Activated effector memory CD4-positive, alpha-beta T cell treated with Interleukin-2 at 50 U/mL for 16 hours (primary cell): ENCODE measurements around the gene NADK.
A peak's percentile ranks its signal among the peaks of the same experiment; 100 is the strongest.
"Not testable (repeated sequence)": the region's sequence is repeated elsewhere in the genome, so short reads cannot be mapped to it uniquely, and the experiment has no call there.

Source experiments
- DNase-seq: peaks from one replicate; pipeline ENCODE4 v3.0.0-alpha.2; 2020

Gene NADK

GRCh38 chr1:1761504-1762376 lies 16.5 kb downstream of the NADK start:
- no peak for DNase-seq

- DNase-seq = no peak
Measured at GRCh38 chr1:1760715-1761114, 17.6 kb downstream of the NADK start.

DNA sequence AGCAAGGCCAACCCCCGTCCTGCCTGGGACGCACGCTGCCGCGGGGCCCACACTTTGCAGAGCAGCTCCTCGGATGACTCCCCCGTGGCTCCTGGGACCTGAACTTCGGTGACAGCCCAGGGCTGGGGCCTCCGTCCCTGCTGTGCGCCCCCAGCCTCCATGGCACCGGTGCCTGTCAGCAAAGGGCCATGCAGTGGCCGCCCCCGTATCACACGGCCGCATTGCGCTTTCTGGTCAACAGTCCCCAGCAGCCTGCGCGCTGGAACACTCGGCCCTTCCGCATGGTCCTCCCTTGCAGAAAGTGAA lies 18.0 kb downstream of the NADK start:
- no peak for DNase-seq

DNA sequence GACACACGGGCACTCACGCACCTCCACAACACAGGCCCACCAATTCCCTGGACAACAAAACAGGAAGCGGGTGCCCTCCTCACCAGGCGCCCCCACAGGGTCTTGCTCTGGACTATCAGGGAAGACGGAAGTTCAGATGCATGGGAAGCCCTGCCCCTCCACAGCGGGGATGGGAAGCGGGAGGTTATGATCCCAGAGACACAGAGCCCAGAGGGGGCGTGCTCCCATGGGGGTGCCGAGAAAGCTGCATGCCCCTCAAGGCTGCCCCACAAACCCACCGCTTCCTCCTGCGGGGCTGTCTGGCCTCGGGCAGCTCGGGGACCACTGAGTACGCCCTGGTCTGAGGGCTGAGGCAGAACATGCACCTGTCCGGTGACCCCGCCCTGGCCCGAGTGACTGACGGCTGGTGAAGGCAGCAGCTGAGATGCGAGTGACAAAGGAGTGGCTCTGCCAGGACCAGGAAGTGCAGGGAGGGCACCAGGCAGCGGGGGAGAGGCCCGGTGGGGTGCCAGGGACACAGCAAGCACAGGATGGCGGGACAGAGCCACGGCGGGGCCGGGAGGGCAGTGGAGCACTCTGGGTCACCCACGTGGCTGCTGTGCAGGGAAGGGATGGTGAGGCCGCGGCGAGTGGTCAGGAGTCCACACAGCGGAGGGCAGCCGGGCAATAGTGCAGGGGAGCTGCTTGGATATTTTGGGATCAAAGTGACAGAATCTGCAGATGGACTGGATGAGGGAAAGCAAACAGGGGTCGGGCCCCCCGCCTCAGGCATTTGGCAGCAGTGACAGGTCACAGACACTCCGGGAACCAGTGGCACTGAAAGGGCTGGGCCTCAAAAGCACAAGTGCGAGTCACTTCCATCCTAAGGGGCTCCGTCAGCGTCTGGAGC lies 18.6 kb downstream of the NADK start:
- no peak for DNase-seq

GRCh38 chr1:1758692-1759455 lies 19.4 kb downstream of the NADK start:
- DNase-seq = no peak

DNA sequence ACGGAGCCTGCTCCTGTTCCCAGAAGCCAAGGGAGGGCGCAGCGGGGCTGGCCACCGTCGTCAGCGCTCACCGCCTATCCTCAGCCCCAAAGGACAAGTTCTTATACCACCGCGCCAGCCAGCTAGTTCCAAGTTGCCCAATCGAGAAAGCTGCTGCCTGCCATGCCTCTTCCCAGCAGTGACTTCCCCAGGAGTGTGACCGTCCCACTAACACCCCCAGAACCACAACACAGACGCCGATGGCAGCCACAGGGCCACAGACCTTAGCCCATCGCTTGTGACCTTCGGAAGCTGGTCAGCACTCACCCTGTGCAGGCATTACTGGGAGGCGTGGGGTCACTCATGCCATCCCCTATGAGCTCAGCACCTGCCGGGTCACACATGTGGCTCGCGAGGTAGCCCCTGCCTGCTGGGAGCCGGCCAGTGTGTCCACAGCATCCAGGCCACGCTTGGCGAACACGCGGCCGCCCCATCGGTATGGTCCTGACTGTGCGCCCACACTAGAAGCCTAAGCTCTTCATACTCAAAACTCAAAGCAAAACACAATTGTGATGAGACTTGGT lies 20.1 kb downstream of the NADK start:
- DNase-seq = no peak

DNA sequence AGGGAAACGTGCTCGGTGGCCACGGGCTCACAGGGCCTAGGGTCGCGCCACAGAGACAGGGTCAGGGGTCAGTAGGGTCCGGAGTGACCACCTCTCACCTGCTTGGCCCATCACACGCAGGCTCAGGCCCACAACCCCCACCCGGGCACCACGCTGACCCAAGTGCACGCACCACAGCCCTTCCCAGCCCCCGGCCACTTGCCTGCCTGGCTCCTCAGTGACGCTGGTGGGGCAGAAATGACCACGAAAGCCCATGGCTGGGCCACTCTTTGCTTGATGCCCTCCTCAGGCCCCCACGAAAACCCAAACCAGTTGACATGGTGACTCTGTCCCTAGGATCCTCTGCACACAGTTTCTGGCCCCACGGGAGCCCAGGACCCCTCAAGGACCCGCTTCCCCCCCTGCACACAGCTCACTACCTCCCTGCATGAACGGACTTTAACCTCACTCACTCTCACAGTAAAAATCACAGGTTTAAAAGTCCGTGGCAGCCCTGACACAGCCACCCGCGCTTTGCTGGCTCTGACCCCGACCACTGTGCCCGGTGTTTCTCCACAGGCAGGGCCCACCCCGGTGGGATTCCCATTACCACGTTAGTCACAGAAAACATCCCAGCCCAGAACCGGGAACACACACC lies 20.7 kb downstream of the NADK start:
- DNase-seq = no peak

DNA sequence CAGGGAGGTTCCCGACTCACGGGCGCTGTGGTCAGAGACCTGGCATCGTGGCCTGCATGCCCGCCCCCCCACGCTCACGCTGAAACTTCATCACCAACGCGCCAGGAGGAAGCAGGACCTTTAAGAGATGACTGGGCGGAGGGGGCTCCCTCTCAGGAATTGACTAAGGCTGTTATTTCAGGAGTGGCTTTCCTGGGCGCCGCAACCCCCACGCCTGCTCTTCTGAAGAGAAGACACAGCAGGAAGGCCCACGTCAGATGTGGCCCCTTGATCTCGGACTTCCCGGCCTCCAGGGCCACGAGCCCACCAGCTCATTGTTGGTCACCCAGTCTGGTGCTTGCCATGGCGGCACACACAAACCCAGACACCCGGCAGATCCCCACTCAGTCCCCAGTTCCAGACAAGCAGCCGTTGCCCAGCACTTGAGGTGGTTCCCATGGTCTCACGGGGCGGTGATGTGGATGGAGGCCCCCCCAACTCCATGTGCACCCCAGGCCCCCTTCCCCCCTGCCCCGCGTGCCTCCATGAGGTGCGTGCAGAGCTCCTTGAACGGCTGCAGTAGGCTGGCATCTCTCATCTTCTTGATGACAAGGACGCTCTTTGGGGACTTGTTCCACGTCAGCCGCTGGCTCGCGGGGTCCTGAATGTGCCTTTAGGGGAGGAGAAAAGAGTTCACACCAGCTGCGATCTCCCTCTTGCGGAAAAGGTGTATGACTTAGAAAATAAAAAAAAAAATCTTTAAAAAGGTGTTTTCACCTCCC lies 21.4 kb downstream of the NADK start:
- no peak for DNase-seq

DNA sequence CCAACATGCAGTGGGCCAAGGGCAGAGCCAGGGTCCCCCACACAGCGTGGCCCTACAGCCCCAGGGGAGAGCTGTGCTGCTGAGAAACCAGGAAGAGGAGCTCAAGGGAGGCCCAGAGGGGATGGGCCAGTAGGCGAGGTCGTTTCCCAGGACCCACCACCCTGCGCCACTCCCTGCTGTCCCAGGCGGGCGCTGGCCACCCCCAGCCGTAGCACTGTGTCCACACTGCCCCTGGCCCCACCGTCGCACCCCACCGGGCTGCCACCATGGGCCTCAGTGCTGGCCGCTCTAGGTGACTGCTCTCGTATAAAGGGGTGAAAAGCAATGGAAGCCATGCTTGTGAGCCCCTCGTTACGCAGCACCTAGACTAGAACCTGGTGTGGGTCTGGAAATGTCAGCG lies 22.4 kb downstream of the NADK start:
- no peak for DNase-seq

DNA sequence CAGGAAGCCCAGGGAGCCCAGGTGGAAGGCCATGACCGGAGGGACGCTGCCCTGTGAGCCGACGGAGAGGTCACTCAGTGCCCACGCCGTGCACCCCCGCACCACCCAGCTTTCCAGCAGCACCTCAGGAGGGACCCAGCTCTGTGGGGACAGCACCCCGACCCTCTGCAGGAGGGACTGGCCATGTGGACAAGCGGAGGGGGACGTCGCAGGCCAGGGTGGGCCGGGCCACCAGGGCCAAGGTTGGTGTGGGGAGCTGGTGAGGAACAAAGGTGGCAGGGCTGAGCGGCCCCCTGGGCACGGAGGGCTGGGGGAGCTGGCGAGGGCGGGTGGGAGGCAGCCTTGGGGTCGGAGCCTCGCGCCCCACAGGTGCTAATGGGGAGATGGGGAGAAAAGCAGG lies 22.8 kb downstream of the NADK start:
- DNase-seq = no peak

DNA sequence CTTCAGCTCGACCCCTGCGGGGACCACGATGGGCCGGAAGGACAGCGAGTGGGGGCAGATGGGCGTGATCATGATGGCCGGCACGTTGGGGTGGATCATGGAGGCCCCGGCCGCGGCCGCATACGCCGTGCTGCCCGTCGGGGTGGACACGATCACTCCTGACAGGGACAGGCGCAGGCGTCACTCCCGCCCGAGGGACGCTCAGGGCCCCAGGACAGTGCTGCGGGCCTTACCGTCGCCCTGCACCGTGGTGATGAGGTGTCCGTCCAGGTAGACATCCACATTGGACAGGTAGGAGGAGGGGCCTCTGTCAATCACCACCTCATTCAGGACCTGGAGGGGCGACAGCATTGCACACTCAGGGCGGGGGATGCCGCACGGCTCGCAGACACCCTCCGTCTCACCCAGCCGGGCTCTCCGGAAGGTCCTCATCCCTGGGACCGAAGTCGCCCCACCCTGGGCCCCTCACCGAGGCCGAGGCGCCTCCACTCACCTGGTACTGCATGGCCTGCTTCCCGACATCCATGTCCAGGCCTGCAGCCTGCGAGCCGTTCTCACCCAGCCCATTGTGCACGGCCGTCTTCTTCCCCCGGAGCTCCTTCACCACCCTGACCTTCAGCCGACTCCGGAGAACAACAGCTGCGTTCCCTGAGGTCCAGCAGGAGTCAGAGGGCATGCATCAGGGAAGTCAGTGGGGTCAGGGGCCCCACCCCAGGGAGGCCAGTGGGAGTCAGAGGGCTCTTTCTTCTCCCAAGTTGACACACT lies 24.0 kb downstream of the NADK start:
- DNase-seq = no peak

GRCh38 chr1:1753607-1754005 lies 24.7 kb downstream of the NADK start:
- no peak for DNase-seq

DNA sequence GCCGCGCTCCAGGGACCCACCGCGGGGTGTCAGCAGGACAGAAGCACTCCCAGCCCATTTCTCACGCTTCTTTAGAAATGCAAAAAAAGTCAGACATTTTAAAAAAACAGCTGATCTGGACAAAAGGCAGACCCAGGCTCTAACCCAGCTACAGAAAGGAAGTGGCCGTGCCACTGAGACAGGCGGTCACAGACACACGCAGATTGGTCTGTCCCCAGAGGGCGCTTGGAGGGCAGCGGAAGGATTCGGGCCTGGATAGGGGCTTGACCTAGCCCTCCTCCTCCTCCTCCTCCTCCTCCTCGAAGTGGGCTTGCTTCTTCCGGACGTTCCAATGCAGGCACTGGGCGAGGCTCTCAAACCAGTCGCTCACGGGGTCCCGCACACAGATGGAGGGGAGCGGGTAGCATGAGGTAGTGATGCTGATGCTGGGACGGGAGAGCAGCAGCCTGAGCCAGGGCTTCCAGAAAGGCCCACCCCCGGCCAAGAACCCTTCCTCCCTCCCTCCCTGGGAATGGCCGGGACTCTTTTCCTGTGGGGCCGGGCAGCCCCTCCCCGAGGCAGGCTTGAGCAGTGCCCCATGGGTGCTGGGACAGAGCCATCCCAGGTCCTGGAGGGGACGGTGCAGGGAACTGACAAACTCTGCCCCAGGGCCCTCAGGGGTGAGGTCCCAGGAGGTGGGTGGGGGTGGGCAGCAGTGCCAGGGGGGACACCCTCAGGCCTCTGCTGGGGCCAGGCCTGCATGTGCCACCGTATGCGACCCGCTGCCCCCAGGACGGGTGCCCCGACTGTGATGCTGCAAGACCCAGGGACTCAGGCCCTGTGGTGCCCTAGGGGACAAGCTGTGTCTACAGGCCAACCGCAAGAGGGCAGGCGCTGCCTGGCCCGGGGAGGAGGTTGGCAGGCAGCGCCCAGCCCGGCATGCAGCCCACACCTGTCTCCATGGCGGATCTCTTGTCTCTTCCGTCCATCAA lies 25.3 kb downstream of the NADK start:
- no peak for DNase-seq

DNA sequence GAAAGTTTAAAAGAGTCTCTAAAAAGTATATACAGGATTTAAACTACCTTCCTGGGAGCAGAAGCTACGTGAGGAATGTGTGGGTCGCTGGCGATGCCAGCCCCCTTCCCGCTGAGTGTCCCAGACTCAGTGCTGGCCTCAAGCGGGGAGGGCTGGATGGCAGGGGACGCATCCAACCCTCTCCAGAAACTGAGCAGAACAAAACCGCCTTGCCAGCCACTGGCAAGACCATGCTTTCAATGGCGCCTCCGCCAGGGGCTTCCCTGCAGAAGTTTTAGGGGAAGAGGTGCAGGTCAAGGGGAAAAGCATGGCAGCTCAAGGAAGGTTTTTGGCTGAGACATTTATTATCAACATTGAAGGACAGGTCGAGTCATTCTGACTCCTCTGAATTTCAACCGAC lies 26.1 kb downstream of the NADK start:
- DNase-seq = no peak

GRCh38 chr1:1749941-1750340 lies 28.3 kb downstream of the NADK start:
- DNase-seq = not testable (repeated sequence)

- DNase-seq = no peak
Measured at GRCh38 chr1:1748686-1749321, 29.5 kb downstream of the NADK start.

GRCh38 chr1:1746566-1746909 lies 31.7 kb downstream of the NADK start:
- DNase-seq = not testable (repeated sequence)

DNA sequence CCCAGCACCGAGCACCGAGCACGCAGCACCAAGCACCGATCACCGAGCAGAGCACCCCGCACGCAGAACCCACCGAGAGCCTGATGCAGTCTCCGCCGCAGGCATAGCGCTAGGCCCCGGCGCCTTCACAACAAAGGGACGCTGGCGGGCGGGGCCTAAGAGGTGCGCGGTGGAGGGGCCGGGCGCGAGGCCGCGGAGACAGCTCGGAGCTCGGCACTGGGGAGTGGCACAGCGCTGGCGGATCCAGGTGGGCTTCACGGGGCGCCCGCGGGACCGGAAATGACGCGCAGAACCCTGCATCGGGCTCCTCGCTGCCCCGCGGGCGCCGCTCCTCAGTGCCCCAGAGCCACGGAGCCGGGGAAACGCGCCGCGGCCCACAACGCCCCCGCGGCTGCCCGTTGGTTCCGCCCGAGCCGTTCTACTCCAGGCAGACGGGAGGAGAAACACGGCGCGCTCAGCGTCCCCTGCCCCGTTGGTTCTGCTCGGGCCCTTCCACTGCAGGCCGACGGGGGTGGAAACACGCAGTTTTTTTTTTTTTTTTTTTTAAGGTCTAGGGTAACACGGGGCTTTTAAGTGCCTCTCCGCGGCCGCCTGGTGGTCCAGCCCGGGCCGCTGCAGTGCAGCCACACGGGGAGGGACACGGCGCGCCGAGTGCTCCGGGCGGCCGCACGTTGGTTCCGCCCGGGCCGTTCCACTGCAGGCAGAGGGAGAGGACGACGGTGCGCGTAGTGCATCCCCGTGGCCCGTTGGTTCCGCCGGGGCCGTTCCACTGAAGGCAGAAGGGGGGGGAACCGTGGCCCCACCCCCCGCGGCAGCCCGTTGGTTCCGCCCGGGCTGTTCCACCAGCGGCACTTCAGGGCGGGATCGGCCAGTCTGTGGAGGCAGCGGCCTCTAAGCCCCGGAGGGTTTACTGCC lies 32.4 kb downstream of the NADK start:
- DNase-seq = peak; percentile 99
